ENCODE data around the gene YARS1.

The YARS1 gene

DNA sequence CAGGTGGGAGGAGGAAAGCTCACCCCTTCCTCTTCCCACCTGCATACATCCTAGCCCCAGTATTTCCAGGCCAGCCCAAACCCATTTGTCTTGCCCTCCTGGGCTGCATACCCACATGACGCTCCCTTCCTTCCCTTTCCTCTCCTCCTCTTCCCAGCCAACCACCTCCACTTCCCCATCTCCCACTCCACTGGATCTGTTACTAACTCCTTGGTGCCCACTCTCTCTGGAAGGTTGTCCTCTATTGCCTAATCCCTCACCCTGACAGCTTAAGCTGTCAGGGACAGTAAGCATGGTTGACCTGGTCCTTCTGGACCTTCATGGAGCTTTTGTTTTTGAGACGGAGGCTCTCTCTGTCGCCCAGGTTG is 91.6 kb downstream of the YARS1 start:
- TF ChIP-seq, protein P1, sequence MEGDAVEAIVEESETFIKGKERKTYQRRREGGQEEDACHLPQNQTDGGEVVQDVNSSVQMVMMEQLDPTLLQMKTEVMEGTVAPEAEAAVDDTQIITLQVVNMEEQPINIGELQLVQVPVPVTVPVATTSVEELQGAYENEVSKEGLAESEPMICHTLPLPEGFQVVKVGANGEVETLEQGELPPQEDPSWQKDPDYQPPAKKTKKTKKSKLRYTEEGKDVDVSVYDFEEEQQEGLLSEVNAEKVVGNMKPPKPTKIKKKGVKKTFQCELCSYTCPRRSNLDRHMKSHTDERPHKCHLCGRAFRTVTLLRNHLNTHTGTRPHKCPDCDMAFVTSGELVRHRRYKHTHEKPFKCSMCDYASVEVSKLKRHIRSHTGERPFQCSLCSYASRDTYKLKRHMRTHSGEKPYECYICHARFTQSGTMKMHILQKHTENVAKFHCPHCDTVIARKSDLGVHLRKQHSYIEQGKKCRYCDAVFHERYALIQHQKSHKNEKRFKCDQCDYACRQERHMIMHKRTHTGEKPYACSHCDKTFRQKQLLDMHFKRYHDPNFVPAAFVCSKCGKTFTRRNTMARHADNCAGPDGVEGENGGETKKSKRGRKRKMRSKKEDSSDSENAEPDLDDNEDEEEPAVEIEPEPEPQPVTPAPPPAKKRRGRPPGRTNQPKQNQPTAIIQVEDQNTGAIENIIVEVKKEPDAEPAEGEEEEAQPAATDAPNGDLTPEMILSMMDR (IDR thresholded peaks at IDR 0.05; ENCODE audit: control insufficient read depth, insufficient read depth, low read depth, low read length, missing control alignments) = no peak
- H3K4me3 ChIP-seq (ENCODE audit: control insufficient read depth, low read depth, low read length) = no peak overlapping the region

More for the DNA sequence above, 91.6 kb downstream of the YARS1 start:
- no peak for DNase-seq (ENCODE audit: low read depth)
